A549 treated with CORT108297 at 1 μM for 4 hours (cell line): ENCODE data around the gene ACD. TPM values are rescaled to one million over a fixed set of nuclear protein-coding genes. Genes with fewer than 3 reads are reported as not detected.

Experiments
- total RNA-seq: library from RNA; stranded (reverse); fragments of 200-300 nt; extraction: Qiagen RNA extraction; gene quantifications from 5 replicates; pipeline ENCODE4 v1.2.3, GENCODE V29; 2022

The ACD gene
- 27.6 to 38.3 TPM (median 36.3 TPM) in 5 replicates for total RNA-seq

GRCh38 chr16:67659675-67660563 lies at the start of gene ACD:
Gene ACD (minus strand): TSS chr16:67660260. CDS start chr16:67660220, 40 bp downstream.

DNA sequence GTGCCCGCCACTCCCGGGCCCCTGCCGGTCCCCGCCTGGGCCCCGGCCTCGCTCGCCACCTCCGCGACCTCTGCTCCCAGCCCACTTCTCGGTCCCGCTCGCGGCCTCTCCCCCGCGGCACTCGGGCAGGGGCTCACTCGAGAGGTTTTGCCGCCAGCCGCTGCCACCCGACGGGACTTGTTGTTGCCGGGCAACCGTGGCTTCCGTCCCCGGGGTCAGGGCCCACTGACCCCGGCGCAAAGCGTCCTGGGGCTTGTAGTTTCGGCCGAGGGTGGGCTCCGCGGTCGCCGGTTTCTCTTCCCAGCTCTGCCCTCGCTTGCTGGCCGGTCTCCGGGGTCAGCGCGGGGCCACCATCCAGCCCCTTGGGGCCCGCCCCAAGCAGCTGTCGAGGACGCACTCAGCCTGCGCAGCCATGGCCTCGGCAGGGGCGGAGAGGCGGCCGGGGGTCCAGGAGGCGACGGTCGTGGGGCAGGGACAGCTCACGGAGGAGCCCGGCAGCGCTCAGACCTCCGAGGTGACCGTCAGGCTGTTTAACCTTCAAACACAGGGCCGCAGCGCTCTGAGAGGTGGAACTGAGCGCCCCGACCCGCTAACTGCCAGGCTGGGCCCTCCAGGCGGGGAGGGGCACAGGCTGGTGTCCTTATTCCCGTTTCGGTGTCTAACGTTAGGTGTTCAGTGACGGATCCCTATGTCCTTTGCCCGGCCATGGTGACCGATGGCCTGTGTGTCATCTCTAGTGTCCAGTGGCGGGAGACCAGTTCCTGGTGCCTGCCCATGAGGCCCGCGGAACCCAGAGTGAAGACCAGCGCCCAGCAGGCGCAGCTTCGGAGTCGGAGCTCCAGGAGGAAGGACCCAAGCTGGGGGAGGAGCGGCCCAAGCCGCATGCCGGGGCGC lies 6.7 kb upstream of the ACD start, which contains the start of the genes C16orf86 and ENKD1:
Gene C16orf86, plus strand, starts transcription at position 256 of the 894 bp plus-strand sequence. Its CDS starts 157 bp downstream, at position 413.
Gene ENKD1, minus strand, starts transcription at position 192 of the 894 bp plus-strand sequence. CDS start 308 bp downstream, outside the sequence.

GRCh38 chr16:67660564-67661028 lies 536 bp upstream of the ACD start, which contains the start of gene PARD6A:
Gene PARD6A (plus strand): TSS chr16:67660960. CDS start chr16:67661039, 79 bp downstream.

Other genes starting within 250 kb of the ACD start
- gene ZDHHC1, start 243.8 kb downstream of the ACD start, total RNA-seq, result 4.9 to 7.6 TPM (median 7.3 TPM) in 5 replicates
- gene HSD11B2, start 229.1 kb downstream of the ACD start, total RNA-seq, result 1.3 to 2.3 TPM (median 2.0 TPM) in 5 replicates
- gene ATP6V0D1, start 179.1 kb downstream of the ACD start, total RNA-seq, result 99.2 to 120 TPM (median 116 TPM) in 5 replicates
- gene AGRP, start 176.7 kb downstream of the ACD start, total RNA-seq, result not detected in 5 replicates
- 39.0 to 48.1 TPM (median 42.2 TPM) in 5 replicates for gene RIPOR1, start 131.4 kb downstream of the ACD start, total RNA-seq
- 33.0 to 40.9 TPM (median 35.4 TPM) in 5 replicates for gene CTCF, start 97.7 kb downstream of the ACD start, total RNA-seq
- 1.3 to 1.8 TPM (median 1.7 TPM) in 5 replicates for gene CARMIL2, start 15.1 kb downstream of the ACD start, total RNA-seq
- gene PARD6A, start 700 bp upstream of the ACD start, total RNA-seq, result 1.0 to 2.3 TPM (median 1.8 TPM) in 5 replicates
- 6.7 to 12.9 TPM (median 12.3 TPM) in 5 replicates for gene ENKD1, start 6.5 kb upstream of the ACD start, total RNA-seq
- 0.16 to 0.19 TPM (median 0.18 TPM) in 3 of 5 replicates, not detected in the others for gene C16orf86, start 6.6 kb upstream of the ACD start, total RNA-seq
- 16.2 to 17.8 TPM (median 16.9 TPM) in 5 replicates for gene GFOD2, start 59.1 kb upstream of the ACD start, total RNA-seq
- gene RANBP10, start 146.3 kb upstream of the ACD start, total RNA-seq, result 8.3 to 10.2 TPM (median 9.6 TPM) in 5 replicates
- gene TSNAXIP1, start 146.6 kb upstream of the ACD start, total RNA-seq, result 0.40 to 0.83 TPM (median 0.61 TPM) in 5 replicates
- 26.4 to 43.9 TPM (median 41.9 TPM) in 5 replicates for gene THAP11, start 182.1 kb upstream of the ACD start, total RNA-seq
- gene NUTF2, start 186.7 kb upstream of the ACD start, total RNA-seq, result 226 to 250 TPM (median 240 TPM) in 5 replicates
- gene CENPT, start 187.4 kb upstream of the ACD start, total RNA-seq, result 25.7 to 33.9 TPM (median 29.4 TPM) in 5 replicates
- gene EDC4, start 212.8 kb upstream of the ACD start, total RNA-seq, result 42.6 to 67.0 TPM (median 63.9 TPM) in 5 replicates
- 0.14 to 0.32 TPM (median 0.27 TPM) in 4 of 5 replicates, not detected in the other for gene NRN1L, start 224.6 kb upstream of the ACD start, total RNA-seq
- gene PSKH1, start 233.0 kb upstream of the ACD start, total RNA-seq, result 11.0 to 19.4 TPM (median 16.2 TPM) in 5 replicates